Mesenchymal stem cell (in vitro differentiated cells and primary cell): ENCODE data around the gene AHRR. TPM values are rescaled to one million over a fixed set of nuclear protein-coding genes. Genes with fewer than 3 reads are reported as not detected.
"Not testable (repeated sequence)": the region's sequence is repeated elsewhere in the genome, so short reads cannot be mapped to it uniquely, and the experiment has no call there.

Experiments used
- DNase-seq: peaks from one replicate; pipeline ENCODE4 v3.0.0-alpha.2; 2013
- H2AFZ ChIP-seq: one replicate; pipeline ENCODE4 v1.6.1; 2013; ENCODE audit warnings: low read depth, mild to moderate bottlenecking, control low read depth, inconsistent platforms, low read length, moderate library complexity
- H2AK5ac ChIP-seq: 2 replicates; pipeline ENCODE4 v1.6.1; 2013; ENCODE audit warnings: low read length, moderate library complexity, mild to moderate bottlenecking, inconsistent platforms; ENCODE audit not compliant: severe bottlenecking
- H2BK120ac ChIP-seq: one replicate; pipeline ENCODE4 v1.6.1; 2013; ENCODE audit warnings: low read depth, mild to moderate bottlenecking, inconsistent platforms, low read length, moderate library complexity
- H2BK12ac ChIP-seq, 2 experiments: one replicate each; pipeline ENCODE4 v1.6.1; 2013; ENCODE audit warnings: inconsistent platforms in 2 of 2, low read length in 2 of 2, mild to moderate bottlenecking in 2 of 2, moderate library complexity in 2 of 2, control low read depth in 1 of 2
- H2BK15ac ChIP-seq: one replicate; pipeline ENCODE4 v1.6.1; 2013; ENCODE audit warnings: mild to moderate bottlenecking, low read depth, inconsistent platforms; ENCODE audit not compliant: poor library complexity, severe bottlenecking
- H2BK5ac ChIP-seq: 2 replicates; pipeline ENCODE4 v1.6.1; 2013; ENCODE audit warnings: low read depth, mild to moderate bottlenecking, low read length, control low read depth, inconsistent platforms; ENCODE audit not compliant: poor library complexity, severe bottlenecking
- H3K14ac ChIP-seq, 2 experiments: one replicate each; pipeline ENCODE4 v1.6.1; 2013; ENCODE audit warnings: inconsistent platforms in 2 of 2, low read length in 2 of 2, control low read depth in 1 of 2, mild to moderate bottlenecking in 1 of 2, moderate library complexity in 1 of 2
- H3K18ac ChIP-seq, 2 experiments: one replicate each; pipeline ENCODE4 v1.6.1; 2013; ENCODE audit warnings: inconsistent platforms in 2 of 2, low read length in 2 of 2, control low read depth in 1 of 2, low read depth in 1 of 2, mild to moderate bottlenecking in 1 of 2
- H3K23ac ChIP-seq, 2 experiments: one replicate each; pipeline ENCODE4 v1.6.1; 2013; ENCODE audit warnings: inconsistent platforms in 2 of 2, low read length in 2 of 2, mild to moderate bottlenecking in 2 of 2, moderate library complexity in 2 of 2, control low read depth in 1 of 2
- H3K27ac ChIP-seq: 2 replicates; pipeline ENCODE4 v1.5.1; 2013; ENCODE audit warnings: mild to moderate bottlenecking, moderate library complexity, low read length, control low read depth, inconsistent platforms; ENCODE audit not compliant: poor library complexity, severe bottlenecking
- H3K27me3 ChIP-seq, 2 experiments: 2 replicates each; pipeline versions ENCODE4 v1.6.1 to v1.7.0; 2013; ENCODE audit warnings: low read length in 2 of 2, mild to moderate bottlenecking in 2 of 2, moderate library complexity in 2 of 2, control low read depth in 1 of 2, inconsistent platforms in 1 of 2; ENCODE audit not compliant: control insufficient read depth in 1 of 2, insufficient read depth in 1 of 2
- H3K36me3 ChIP-seq, 2 experiments: 2 replicates each; pipeline versions ENCODE4 v1.6.1 to v1.7.0; 2013; ENCODE audit warnings: low read length in 2 of 2, control low read depth in 1 of 2, inconsistent platforms in 1 of 2, low read depth in 1 of 2, mild to moderate bottlenecking in 1 of 2; ENCODE audit not compliant: insufficient read depth in 2 of 2, control insufficient read depth in 1 of 2
- H3K4ac ChIP-seq, 2 experiments: one replicate each; pipeline ENCODE4 v1.6.1; 2013; ENCODE audit warnings: inconsistent platforms in 2 of 2, low read length in 2 of 2, mild to moderate bottlenecking in 2 of 2, moderate library complexity in 2 of 2, control low read depth in 1 of 2, low read depth in 1 of 2
- H3K4me1 ChIP-seq: 2 replicates; pipeline ENCODE4 v1.6.1; 2013; ENCODE audit warnings: low read depth, low read length, control low read depth; ENCODE audit not compliant: control insufficient read depth, insufficient read depth
- H3K4me2 ChIP-seq: 2 replicates; pipeline ENCODE4 v1.6.1; 2013; ENCODE audit warnings: low read length, mild to moderate bottlenecking, inconsistent platforms; ENCODE audit not compliant: poor library complexity, severe bottlenecking
- H3K4me3 ChIP-seq, 2 experiments: 2 replicates each; pipeline versions ENCODE4 v1.5.1 to v1.7.0; 2013; ENCODE audit warnings: low read length in 2 of 2, mild to moderate bottlenecking in 2 of 2, control low read depth in 1 of 2, low read depth in 1 of 2; ENCODE audit not compliant: insufficient read depth in 1 of 2
- H3K79me1 ChIP-seq: replicated peaks from 2 replicates; pipeline ENCODE4 v1.6.1; 2013; ENCODE audit warnings: mild to moderate bottlenecking, control low read depth, low read length, inconsistent platforms; ENCODE audit not compliant: poor library complexity, severe bottlenecking
- H3K9ac ChIP-seq: 2 replicates; pipeline ENCODE4 v1.7.0; 2013; ENCODE audit warnings: mild to moderate bottlenecking, low read length, moderate library complexity
- H3K9me3 ChIP-seq: 2 replicates; pipeline ENCODE4 v1.7.0; 2013; ENCODE audit warnings: mild to moderate bottlenecking, low read length; ENCODE audit not compliant: control insufficient read depth
- H4K8ac ChIP-seq: one replicate; pipeline ENCODE4 v1.6.1; 2013; ENCODE audit warnings: inconsistent platforms, mild to moderate bottlenecking, low read length, moderate library complexity
- H4K91ac ChIP-seq: one replicate; pipeline ENCODE4 v1.6.1; 2013; ENCODE audit warnings: mild to moderate bottlenecking, low read length, inconsistent platforms
- WGBS: methylation state at CpG from one replicate; pipeline ENCODE4 v1.1.7; 2013; ENCODE audit warnings: mixed read lengths; 5-methylcytosine and 5-hydroxymethylcytosine counted together
- polyA plus RNA-seq, 2 experiments: library from polyadenylated mRNA; stranded (reverse); fragments of 200-250 nt; gene quantifications; one replicate each; pipeline ENCODE4 v1.2.3, GENCODE V29; 2013

Gene AHRR
- 12.1 TPM for polyA plus RNA-seq (2013, experiment 1 of 2)
- 12.0 TPM for polyA plus RNA-seq (2013, experiment 2 of 2)

- peak within 1 kb of the TSS; percentile 63 to 86 for H3K4me3 ChIP-seq
- H3K23ac ChIP-seq = peak within 1 kb of the TSS in 1 of 2 experiments; percentile 73
- peak within 1 kb of the TSS in 1 of 2 experiments; percentile 90 for H2BK12ac ChIP-seq
- H3K18ac ChIP-seq = peak within 1 kb of the TSS; percentile 93 to 94
- DNase-seq = peak; percentile 76
- peak within 1 kb of the TSS; percentile 73 for H2BK15ac ChIP-seq
- H3K4ac ChIP-seq = peak within 1 kb of the TSS; percentile 89 to 91
- H3K27ac ChIP-seq = no peak within 1 kb of the TSS
- H3K36me3 ChIP-seq = peaks cover 9 to 15% of the 10 kb centered on the region in 2 experiments
- peak within 1 kb of the TSS; percentile 95 for H2AFZ ChIP-seq
- peaks cover 3% of the 10 kb centered on the region for H3K79me1 ChIP-seq
- H3K14ac ChIP-seq = peak within 1 kb of the TSS in 1 of 2 experiments; percentile 92
- H3K9ac ChIP-seq = peak within 1 kb of the TSS; percentile 85
- peak within 1 kb of the TSS; percentile 94 for H2BK120ac ChIP-seq
- H2BK5ac ChIP-seq = no peak within 1 kb of the TSS
- H3K4me1 ChIP-seq = peaks cover 43% of the 10 kb centered on the region
- H3K27me3 ChIP-seq = peaks cover 15 to 35% of the 10 kb centered on the region in 2 experiments
- H2AK5ac ChIP-seq = no peak within 1 kb of the TSS
- H4K8ac ChIP-seq = peak within 1 kb of the TSS; percentile 93
- under 1% methylated on average over 41 of the region's 51 CpGs for WGBS
- peak within 1 kb of the TSS; percentile 94 for H3K4me2 ChIP-seq
- H3K9me3 ChIP-seq = no peaks in the 10 kb centered on the region
- peak within 1 kb of the TSS; percentile 67 for H4K91ac ChIP-seq
These were observed at the start of gene AHRR for GRCh38 chr5:321230-321725. AHRR (plus strand) TSS chr5:321714; CDS start chr5:343903, 22,189 bp downstream.

- Histone ChIP-seq H4K91ac (peak overlapping the region; percentile 94), H2BK120ac (peak overlapping the region; percentile 89), H3K4ac (peak overlapping the region; percentile 93 to 97), H2BK5ac (peak overlapping the region; percentile 79), H2BK15ac (peak overlapping the region; percentile 83), H3K36me3 (peaks cover 6 to 36% of the 10 kb centered on the region in 2 experiments), H3K18ac (peak overlapping the region; percentile 85 to 94), H3K4me3 (peak overlapping the region; percentile 82 to 99), H3K23ac (peak overlapping the region in 1 of 2 experiments; percentile 94), H4K8ac (peak overlapping the region; percentile 72), H3K9ac (peak overlapping the region; percentile 90), H3K14ac (peak overlapping the region; percentile 36 to 93), H3K4me2 (peak overlapping the region; percentile 68)
- not testable (repeated sequence) for H3K4me1 ChIP-seq, H2AFZ ChIP-seq, H2AK5ac ChIP-seq, DNase-seq, H3K27me3 ChIP-seq, H2BK12ac ChIP-seq, H3K79me1 ChIP-seq, H3K9me3 ChIP-seq, H3K27ac ChIP-seq
- no CpG with 5 or more reads among the region's 41 CpGs for WGBS
These were observed 49.7 kb upstream of the AHRR start for GRCh38 chr5:271828-272167.

DNA sequence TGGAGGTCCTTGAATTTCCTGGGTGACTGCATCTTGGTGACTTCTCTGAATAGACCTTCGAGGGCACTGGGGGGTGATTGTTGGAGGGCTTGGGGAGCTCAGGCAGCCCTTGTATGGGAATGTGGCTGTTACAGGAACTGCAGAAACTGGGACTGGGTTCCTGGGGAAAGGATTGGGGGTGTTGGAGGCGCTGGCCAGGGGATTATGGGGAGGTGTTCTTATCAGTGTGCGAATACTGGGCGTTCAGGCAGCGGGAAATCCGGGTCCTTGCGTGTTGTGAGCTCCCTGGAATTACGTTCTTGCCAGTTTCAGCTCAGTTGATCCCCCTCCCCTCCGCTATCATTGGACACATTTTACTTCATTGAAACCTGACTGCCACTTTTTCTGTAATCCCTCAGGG is 48.4 kb upstream of the AHRR start:
- not testable (repeated sequence) for H3K4me1 ChIP-seq

GRCh38 chr5:273491-273890 is 48.0 kb upstream of the AHRR start:
- not testable (repeated sequence) for H2BK120ac ChIP-seq, H4K8ac ChIP-seq, H3K4me2 ChIP-seq, H3K27me3 ChIP-seq, H2AK5ac ChIP-seq, H2AFZ ChIP-seq, H4K91ac ChIP-seq, H3K27ac ChIP-seq, H3K23ac ChIP-seq, H2BK5ac ChIP-seq, H3K79me1 ChIP-seq, H3K9me3 ChIP-seq, H3K14ac ChIP-seq, DNase-seq, H3K4ac ChIP-seq, H3K4me1 ChIP-seq, H2BK12ac ChIP-seq, H3K18ac ChIP-seq, H2BK15ac ChIP-seq
- H3K9ac ChIP-seq = peak overlapping the region; percentile 59
- peaks cover 7 to 26% of the 10 kb centered on the region in 2 experiments for H3K36me3 ChIP-seq
- H3K4me3 ChIP-seq = peak overlapping the region in 1 of 2 experiments; percentile 71
- WGBS = 95% methylated on average over 5 of the region's 7 CpGs

More for the DNA sequence above, 48.4 kb upstream of the AHRR start:
- not testable (repeated sequence) for H3K23ac ChIP-seq, H3K4ac ChIP-seq, H4K91ac ChIP-seq, H3K9me3 ChIP-seq, H3K18ac ChIP-seq, DNase-seq, H2BK15ac ChIP-seq, H3K27me3 ChIP-seq, H3K79me1 ChIP-seq, H2AK5ac ChIP-seq, H3K27ac ChIP-seq, H3K4me2 ChIP-seq, H2BK5ac ChIP-seq, H4K8ac ChIP-seq, H2AFZ ChIP-seq, H2BK120ac ChIP-seq, H3K14ac ChIP-seq, H2BK12ac ChIP-seq
- H3K36me3 ChIP-seq = peaks cover 6 to 26% of the 10 kb centered on the region in 2 experiments
- peak overlapping the region in 1 of 2 experiments; percentile 71 for H3K4me3 ChIP-seq
- 91% methylated on average over 7 of the region's 9 CpGs for WGBS
- H3K9ac ChIP-seq = peak overlapping the region; percentile 59
